Neural progenitor cell (in vitro differentiated cells): Measurements from ENCODE around the gene RBM47.

Experiments
- EZH2 ChIP-seq: fragments of 200-600 bp; sonication (generic); IDR thresholded peaks from 2 replicates; pipeline ENCODE4 v1.6.1; 2017; ENCODE audit warnings: antibody characterized with exemption, mild to moderate bottlenecking, moderate library complexity
- TF ChIP-seq, protein P1 (sequence below): fragments of 200-600 bp; sonication (generic); IDR thresholded peaks from 2 replicates; pipeline ENCODE4 v1.5.1; 2017; ENCODE audit warnings: antibody characterized with exemption, mild to moderate bottlenecking

- TF ChIP-seq EZH2, result no peak
- TF ChIP-seq, protein P1, sequence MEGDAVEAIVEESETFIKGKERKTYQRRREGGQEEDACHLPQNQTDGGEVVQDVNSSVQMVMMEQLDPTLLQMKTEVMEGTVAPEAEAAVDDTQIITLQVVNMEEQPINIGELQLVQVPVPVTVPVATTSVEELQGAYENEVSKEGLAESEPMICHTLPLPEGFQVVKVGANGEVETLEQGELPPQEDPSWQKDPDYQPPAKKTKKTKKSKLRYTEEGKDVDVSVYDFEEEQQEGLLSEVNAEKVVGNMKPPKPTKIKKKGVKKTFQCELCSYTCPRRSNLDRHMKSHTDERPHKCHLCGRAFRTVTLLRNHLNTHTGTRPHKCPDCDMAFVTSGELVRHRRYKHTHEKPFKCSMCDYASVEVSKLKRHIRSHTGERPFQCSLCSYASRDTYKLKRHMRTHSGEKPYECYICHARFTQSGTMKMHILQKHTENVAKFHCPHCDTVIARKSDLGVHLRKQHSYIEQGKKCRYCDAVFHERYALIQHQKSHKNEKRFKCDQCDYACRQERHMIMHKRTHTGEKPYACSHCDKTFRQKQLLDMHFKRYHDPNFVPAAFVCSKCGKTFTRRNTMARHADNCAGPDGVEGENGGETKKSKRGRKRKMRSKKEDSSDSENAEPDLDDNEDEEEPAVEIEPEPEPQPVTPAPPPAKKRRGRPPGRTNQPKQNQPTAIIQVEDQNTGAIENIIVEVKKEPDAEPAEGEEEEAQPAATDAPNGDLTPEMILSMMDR, result no peak
These were observed 79.5 kb downstream of the RBM47 start for GRCh38 chr4:40550196-40550595.
